Measurements from ENCODE around the gene KRT36. TPM values are rescaled to one million over a fixed set of nuclear protein-coding genes. Genes with fewer than 3 reads are reported as not detected.

KRT36 gene
- total RNA-seq, 1 donor from 2014 or later = not detected

DNA sequence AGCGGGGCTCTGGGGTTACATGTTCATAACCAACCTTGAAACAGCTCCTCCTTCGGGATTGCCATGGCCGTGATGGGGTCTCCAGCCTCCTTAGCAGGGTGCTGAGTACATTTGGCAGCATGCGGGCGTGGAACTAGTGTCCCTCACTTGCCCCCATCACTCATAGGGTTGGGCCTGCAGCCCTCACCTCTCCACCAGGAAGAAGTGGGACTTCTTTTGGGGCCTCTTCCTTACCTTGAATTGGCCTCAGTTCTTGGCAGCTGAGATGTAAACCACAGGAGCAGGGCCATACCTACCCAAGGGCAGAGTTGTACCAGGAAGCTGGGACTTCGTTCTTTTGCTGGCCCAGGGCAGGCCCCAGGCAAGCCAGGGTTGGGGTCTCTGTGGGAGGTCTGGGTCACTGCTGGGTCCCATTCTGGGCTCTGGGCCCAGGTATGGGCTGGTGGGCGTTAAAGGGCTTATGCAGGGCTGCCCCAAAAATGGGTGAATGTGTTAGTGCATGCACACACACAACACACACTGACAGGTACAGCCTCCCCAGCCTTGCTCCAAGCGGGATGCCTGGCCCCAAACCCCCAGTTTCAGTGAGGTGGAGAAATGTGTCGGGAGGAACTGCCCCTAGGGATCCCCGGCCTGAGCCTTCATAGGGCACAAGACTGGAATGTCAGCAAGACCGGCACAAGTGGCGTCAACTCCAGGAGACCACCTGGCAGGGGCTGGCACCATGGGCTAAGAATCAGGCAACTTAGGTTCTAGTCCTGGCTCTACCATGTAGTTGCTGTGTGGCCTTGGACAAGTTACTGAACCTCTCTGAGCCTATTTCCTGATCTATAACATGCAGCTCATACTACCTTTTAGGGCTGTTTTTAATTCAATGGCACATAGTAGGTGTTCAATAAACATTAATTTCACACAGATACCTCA is 32.9 kb upstream of the KRT36 start:
- intact Hi-C loops (cut with micrococcal nuclease) = no loop called here

DNA sequence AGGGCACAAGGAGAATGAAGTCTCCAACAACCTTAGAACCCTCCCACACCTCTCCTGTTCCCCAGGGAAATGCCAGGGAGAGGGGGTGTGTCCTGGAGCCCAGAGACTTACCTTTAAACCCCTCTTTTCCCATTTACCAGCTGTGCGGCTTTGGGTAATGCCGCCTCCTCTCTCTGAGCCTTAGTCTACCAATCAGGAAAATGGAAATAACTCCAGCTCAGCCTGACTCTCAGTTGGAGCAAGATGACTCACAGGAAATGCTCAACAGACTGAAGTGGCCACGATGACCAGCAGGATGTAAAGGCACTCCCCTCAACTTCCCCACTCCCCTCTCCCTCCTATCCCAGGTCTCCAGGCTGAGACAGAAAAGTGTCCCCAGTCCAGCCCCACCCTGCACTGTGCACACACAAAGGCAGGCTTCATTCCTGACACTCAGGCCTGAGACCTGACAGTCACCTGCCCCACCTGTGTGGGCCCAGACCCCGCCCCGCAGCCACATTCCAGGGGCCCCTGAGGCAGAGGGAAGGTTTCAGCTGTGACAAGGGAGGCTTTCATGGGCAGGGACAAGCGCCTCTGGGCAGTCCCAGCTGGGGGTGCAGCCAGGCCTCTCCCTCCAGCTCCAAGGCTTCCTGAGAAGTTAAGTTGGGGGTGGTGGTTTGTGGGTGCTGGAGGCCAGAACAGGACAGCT is 32.0 kb upstream of the KRT36 start:
- intact Hi-C loops (cut with micrococcal nuclease) = no loop called here

DNA sequence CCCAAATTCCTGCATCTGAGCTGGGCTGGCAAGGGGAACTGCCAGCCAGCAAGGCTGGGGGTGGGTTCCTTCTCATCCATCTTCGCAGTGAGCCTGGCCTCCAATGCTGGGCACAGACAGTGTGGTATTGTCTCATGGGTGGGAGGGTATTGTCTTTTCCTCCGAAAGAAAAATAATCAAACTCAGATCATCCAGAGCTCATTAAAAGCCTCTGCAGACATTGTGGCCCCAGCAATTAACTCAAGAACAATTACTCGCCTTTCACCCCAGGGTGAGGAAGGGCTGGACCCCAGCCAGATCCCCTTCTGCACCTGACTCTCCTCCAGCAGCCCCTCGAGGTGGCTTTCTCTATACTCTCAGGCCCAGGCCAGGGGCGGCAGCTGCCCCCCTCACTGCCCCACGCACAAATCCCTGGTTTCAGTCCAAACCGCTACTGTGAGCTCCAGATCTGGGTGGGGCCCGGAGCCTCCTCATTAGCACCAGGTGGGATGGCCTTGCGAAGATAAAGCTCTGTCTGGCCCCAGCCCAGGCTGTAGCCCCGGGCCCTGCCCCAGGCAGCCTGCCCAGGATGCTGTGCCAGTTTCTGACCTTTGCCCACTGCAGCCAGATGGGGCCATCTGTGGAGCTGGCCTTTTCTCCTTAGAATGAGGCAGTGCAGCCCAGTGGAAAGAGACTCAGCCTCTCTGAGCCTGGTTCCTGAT is 31.3 kb upstream of the KRT36 start:
- intact Hi-C loops (cut with micrococcal nuclease) = no loop called here

DNA sequence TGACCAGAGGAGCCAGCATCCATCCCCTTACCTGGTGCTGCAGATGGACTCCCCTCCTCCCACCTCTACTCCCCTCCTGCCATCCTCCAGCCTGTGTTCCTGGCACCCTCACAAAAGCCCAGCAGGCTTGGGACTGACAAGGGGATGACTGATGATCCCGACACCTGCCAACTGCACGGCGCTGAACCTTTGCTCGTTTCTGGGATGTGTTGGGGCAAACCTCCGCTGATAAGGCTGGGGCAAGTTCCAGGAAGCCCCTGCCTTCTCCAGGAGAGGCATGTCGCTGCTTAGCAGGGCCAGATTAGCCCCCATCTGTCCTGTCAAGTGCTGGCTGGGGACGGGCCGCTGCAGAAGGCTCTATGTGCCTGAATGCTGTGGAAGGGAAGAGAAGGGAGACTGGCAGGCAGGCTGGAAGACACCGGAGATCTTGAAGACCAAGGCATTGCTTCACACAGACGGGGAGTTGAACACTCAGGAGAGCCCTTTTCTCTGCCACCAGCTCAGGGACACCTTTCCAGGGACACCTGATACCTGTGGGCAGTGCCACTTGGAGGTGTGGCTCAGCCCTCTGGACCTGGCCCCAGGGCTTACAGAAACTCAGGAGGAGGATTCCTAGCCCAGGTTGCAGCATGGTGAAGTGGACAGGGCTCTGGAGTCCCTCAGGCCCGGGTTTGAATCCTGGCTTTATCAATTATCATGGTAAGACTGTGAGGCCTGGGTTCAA is 30.0 kb upstream of the KRT36 start:
- intact Hi-C loops (cut with micrococcal nuclease) = no loop called here

DNA sequence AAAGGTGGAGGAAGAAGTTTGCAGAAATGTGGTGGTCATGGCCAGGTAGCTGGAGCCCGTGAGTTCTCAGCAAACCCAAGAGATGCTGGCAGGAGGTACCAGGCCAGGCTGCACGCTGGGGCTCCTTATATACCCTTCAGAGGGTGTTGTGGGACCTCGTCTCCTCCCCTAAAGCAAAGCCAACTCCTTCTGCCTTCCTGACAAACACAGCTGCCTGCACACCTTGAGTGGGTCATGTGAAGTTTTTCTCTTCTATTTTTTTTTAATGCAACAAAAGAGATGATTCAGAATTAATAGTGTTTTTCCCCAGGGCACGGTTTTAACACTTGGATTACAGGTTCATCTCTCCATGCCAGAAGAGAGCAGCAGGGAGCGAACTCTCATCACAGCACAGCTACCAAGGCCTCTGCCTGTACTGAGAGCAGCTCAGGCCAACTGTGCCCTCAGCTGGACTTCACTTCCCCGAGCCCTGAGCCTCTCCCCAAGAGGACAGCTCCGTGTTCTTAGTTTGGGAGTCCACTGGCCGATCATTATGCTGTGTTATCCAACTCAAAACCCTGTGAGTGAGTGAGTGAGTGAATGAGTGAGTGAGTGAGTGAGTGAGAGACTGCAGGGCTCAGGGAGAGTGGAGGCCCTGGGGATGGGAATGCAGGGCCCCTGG is 29.2 kb upstream of the KRT36 start, which contains the start of gene KRT15:
Gene KRT15, minus strand, starts transcription at position 102 of the 661 bp plus-strand sequence. Its CDS starts 63 bp downstream, at position 39.
- intact Hi-C loops (cut with micrococcal nuclease) = no loop called here

DNA sequence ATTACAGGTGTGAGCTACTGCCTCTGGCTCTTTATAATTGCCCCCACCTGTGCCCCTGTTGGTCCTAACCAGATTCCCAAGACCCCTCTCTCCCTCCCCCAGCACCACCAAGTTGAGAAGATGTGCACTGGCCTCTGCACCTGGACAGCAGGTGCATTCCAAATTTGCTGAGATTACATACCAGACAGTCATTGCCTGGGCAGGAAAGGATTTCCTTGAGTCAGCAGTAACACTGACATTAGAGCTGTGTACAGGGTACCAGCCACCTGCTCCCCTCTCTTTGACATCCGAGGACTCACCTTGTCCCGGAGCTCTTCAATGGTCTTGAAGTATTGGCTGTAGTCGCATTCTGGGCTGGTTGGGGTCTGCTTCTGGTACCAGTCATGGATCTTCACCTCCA is 28.3 kb upstream of the KRT36 start:
- intact Hi-C loops (cut with micrococcal nuclease) = no loop called here

DNA sequence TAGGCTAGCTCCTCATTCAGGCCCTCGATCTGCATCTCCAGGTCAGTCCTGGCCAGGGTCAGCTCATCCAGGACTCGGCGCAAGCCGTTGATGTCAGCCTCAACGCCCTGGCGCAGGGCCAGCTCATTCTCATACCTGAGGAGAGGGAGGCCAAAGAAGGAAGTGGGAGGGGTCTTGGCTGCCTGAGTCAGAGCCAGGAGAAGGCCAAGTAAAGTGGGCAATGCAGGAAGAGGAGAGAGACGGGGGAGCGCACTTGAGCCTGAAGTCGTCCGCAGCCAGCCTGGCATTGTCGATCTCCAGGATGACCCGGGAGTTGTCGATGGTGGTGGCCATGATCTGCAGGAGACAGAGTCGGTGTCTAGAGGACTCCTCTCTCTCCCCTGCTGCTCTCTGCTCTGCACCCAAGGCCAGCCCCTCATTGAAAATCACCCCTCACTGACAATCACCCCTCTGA is 27.1 kb upstream of the KRT36 start:
- intact Hi-C loops (cut with micrococcal nuclease) = no loop called here

DNA sequence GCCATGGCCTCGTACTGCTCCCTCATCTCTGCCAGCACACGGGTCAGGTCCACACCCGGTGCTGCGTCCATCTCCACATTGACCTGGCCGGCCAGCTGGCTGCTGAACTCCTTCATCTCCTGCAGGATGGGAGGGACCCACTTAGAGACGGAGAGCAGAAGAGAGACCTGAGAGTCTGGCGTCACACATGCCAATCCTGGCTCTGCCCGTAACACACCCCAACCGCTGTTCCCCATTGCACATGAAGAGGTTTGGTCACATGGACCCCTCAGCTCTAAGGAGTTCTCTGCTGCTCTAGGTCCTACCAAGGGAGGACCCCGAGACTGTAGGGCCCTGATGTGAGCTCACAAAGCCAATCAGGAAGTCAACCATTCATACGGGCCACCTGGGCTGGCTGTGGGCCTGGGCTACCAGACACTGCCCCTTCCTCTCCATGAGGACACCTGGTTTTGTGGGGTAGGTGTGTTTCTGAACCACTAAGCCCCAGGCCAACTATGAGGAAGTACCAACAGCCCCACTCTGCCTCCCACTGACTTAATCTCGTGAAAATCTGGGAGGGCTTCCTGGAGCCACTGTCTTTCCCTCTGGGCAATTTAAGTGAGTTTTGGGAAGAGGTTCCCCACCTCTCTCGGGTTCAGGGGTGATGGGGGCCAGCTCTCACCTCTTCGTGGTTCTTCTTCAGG is 26.6 kb upstream of the KRT36 start:
- intact Hi-C loops (cut with micrococcal nuclease) = no loop called here

DNA sequence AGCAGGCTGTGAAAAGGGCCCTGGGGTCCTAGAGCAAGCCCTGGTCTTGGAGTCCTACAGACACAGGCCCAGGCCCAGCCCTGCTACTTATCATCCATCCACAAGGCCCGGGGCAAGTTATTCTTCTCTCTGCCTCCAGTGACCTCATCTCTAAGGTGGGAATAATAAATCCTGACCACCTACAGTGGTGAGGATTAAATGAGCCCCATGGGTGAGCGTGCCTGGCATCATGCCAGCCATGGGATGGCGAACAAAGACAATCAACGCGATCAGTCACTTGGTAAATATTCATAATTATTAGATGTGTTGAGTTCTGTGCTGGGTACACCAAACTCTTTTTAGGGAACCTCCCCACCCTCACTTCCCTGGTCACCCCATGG is 23.4 kb upstream of the KRT36 start:
- intact Hi-C loops (cut with micrococcal nuclease) = no loop called here

DNA sequence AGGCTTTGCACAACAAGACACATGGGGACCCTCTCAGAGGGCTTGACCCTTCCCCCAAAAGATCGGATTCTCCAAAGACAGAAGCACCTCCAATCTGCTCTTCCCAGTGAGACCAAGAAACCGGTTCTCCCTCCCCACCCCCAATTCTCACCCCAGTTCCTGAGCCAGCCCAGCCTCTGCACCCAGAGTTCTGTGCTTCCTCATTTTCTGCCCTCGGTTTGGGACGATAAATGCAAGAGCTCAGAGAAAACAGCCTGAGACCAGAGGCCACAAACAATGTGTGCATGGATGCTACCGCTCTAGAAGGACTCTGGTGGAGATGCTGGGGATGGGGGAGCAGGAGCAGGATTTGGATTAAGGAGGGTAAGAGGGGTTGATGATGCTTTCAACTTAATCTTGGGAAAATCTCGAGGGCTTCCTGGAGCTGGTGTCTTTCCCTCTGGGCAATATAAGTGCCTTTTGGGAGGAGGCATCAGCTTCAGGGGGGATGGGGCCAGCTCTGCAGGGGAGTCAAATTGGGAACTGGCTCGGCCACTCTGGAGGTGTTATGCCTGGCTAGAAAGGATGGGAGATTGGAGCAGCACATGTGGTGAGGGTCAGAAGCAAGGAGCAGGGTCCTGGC is 22.9 kb upstream of the KRT36 start:
- intact Hi-C loops (cut with micrococcal nuclease) = no loop called here

DNA sequence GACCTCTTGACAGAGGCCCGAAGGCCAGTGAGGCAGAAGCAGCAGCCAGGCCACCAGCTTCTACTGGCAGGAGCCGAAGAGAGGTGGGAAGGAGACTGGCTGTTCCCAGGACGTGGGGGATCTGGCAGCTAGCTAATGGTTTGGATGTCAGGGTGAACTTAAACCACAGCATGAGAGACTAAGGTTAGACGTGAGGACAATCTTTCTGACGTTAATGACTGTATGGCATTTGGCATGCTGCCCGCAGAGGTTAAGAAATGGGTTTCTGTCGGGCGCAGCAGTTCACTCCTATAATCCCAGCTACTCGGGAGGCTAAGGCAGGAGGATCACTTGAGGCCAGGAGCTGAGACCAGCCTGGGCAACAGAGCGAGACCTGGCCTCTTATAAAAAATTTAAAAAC is 22.0 kb upstream of the KRT36 start:
- intact Hi-C loops (cut with micrococcal nuclease) = no loop called here

DNA sequence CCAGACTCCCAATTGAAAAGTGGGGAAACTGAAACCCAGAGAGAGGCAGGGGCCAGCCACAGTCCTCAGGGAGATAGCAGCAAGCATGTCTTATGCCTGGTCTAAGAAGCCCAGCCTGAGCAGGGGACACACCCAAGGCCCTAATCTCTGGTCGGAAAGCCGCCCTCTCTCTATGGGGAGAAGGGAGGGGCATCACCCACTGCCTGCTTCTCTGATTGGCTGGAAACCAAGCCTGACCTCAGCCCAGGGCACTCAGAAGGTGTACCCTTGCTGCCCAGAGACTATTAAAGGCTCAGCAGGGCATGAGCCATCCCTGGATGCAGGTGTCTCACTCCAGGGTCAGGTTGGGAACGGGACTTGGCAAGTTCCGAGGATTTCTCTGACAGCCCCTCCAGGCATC is 21.4 kb upstream of the KRT36 start:
- intact Hi-C loops (cut with micrococcal nuclease) = no loop called here

DNA sequence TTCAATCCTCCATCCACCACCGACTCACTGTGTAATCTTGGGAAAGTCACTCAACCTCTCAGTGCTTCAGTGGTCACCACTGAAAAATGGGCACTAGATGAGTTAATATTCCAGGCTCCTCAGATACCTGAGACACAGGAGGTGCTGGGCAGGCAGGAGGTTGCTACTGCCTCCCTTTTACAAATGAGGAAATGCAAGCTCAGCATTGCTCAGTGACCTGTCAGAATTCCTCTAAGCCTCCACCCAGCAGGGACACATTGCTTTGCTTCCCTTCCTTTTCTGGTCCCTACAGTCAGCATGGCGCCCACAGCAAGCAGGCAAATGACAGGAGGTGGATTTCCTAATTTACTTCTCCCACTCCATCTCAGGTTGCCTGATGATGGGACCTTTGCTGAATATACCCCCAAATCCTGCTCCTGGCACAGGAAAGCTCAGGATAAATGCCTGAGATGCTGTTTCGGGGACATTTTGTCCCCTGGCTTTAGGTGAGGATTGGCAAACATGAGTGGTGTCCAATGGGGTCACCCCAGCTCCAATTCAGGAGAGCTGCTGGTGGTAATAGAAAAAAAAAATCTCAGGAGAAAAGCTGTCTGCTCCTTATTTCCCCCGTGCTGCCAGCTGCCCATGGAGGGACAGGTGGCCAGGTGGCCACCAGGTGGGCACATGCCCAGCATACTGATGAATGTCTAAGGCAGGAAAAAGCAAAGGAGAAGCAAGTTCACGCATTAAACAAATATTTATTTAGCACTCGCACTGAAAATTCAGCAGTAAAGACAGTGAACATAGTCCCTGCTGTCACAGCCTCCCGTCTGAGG is 20.7 kb upstream of the KRT36 start:
- intact Hi-C loops (cut with micrococcal nuclease) = no loop called here

DNA sequence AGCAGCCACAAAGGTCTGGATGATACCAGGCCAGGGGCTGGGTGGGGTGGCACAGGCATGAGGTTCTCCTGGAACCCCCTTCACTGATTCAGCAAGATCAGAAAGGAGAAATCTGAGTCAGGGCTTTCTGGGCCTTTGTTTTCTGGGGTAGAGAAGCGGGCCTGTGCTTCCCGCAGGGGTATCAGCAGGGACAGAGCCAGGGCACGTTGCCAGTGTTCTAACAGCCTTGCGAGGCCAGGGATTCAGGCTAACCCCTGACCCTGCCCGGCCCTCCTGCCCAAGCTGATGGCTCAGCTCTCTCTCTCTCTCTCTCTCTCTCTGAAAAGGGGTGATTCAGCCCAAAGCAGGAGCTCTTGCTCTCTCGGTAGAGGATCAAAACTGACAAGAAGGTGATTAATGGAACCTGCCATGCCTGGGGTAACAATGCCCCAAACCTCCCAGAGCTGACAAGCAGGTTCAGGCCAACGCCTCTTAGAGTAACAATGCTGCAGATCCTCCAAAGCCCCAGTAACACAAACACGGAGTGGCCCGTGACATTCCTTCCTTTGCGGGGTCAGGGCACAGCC is 17.7 kb upstream of the KRT36 start:
- intact Hi-C loops (cut with micrococcal nuclease) = no loop called here

DNA sequence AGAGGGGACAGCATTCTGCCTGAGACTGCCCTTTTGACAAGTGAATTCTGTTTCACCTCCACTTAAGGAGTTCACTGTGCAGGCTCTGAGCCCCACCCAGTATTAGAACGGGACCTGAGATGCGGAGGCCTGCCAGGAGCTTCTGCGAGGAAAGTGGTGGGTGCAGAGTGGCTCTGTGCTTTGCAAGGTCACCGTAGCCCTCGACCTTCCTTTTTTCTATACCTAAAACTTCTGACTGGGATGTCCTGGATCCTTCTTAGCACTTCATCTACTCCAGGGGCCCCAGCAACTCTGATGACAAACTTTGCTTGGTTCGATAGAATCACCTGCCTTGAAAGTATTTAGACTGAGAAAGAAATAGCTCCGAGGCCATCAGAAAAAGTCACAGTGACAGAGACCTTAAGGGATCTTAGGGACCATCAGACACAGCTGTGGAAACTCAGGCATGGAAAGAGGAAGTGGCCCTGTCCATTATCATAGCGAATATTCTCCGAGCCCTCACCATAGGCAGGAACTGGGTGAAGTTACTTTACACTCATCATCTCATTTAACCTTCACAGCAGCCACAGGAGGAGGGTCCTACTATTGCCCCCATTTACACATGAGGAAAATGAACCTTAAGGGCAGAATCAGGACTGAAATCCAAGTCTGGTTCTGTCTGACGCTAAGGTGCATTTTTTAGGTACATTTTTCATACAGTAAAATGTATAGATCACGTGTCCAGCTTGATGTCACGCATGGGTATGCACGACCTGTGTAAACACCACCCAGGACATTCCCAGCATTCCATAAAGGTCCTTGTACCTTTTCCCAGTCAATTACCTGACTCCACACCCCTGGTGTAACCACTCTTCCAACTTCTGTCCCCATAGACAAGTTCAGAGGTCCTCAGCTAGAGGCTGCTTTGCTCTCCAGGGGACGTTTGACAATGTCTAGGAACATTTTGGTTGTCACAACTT is 16.4 kb upstream of the KRT36 start:
- intact Hi-C loops (cut with micrococcal nuclease) = no loop called here

DNA sequence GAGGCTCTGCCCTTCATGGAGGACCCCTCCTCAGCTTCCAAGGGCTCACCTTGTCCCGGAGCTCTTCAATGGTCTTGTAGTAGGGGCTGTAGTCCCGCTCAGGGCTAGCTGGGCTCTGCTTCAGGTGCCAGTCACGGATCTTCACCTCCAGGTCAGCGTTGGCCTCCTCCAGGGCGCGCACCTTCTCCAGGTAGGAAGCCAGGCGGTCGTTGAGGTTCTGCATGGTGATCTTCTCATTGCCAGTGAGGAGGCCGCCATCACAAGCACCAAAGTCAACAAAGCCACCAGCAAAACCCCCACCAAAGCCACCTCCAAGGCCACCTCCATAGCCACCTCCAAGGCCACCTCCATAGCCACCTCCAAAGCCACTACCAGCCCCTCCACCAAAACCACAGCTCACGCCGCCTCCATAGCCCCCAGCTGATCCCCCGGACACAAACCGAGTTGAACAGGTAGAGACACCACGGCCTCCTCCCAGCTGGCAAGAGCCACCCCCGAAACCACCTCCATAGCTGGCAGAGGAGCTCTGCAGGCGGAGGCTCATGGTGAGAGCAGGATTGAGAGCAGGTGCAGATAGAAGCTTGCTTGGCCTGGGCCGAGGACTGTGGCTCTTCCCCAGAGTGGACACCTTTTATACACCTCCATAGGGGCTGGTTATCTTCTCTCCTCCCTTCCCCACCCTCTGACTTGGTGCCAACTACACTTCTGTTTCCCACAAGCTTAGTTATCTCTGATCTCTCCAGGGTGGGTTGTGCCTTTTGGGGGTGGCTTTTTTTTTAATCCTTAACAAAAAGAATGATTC is 15.5 kb upstream of the KRT36 start, which contains the start of gene KRT13:
Gene KRT13, minus strand, starts transcription at position 606 of the 802 bp plus-strand sequence. Its CDS starts 62 bp downstream, at position 544.
- intact Hi-C loops (cut with micrococcal nuclease) = no loop called here

Data from T-helper 2 cell treated with Interferon-gamma antibody and Interleukin-4, amounts not matched to agents 100 ng/mL and 5 ng/mL, for 36 hours (primary cell).